GM10847 (cell line): ENCODE data around the gene MFSD6.
A peak's percentile ranks its signal among the peaks of the same experiment; 100 is the strongest.

ENCODE experiments used
- POLR2A ChIP-seq: IDR thresholded peaks from 2 replicates; pipeline ENCODE4 v1.6.1; 2011; ENCODE audit not compliant: insufficient read length; ENCODE audit errors: extremely low read depth

The MFSD6 gene

DNA sequence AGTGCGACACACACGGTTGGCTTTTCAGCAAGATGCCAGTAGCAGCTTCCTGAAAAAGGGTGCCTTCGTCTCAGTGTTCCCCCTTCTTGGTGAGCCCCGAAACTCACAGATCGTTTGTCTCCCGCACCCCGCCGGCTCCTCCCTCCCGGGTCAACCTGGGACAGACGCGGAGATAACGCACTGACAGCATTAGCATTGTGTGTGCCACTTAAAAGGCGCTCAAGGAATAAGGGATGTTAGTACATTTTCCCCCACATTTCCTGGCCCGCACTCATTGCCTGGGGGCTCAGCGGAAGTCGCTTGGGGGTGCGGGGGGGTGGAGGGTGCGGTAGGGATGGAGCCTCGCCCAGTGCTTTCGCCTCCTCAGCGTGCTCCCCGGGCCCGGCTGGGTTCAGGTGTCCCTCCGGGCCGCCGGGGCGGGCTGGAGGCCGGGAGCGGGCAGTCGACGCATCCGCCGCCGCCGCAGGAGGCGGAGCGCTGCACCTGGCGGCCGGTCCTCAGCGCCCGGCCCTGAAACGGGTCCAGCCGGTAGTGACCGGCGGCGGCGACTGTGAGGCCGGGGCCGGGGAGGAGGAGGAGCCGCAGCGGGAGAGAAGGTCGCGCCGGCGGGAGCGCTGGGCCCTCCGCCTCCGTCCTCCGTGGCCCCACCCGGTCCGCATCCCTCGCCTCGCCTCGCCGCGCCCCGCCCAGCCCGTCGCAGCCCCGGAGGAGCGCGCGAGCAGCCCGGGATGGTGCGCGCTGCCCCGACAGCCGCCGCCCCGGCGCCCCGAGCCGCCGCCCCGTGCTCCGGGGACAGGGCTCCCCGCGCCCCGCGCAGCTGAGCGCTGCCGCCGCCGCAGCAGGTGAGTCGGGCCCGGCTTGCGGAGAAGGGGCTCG is at the start of gene MFSD6:
TSS of gene MFSD6 (plus strand) at position 694 of the 876 bp plus-strand sequence. CDS start 27,675 bp downstream, outside the sequence.
- peak; percentile 22 for TF ChIP-seq POLR2A

DNA sequence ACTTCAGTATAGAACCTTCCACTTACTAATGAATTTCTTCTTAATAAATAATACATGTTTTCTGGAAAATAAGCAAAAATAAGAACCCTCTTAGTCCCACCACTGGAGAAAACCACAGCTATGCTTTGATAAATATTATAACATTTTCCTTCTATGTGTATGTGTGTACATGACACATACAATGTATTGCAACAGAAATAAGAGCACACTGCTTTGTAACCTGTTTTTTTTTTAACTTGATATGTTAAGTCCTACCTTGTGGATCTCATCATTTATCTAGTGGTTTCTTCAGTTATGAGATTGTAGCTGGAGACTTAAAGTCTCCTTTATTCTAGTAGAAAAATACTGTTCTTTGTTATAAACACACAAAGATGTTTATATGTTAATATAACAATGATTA is 47.6 kb upstream of the MFSD6 start:
- TF ChIP-seq POLR2A = no peak

DNA sequence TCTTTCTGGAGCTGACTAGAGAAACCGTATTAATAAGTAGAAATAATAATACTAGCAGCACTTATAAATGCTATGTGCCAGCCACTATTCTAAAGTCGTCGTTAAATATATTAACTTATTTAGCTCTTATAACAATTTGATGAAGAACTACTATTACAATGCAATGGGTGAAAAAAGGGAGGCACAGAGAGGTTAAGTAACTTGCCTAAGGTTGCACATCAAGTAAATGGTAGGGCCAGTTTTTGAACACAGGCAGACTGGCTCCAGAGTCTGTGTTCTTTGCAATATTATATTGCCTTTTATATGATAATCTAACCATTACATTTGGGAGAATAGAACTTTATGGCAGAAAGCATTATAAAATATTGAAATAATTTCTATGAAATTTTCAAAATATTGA is 47.2 kb upstream of the MFSD6 start:
- no peak for TF ChIP-seq POLR2A

DNA sequence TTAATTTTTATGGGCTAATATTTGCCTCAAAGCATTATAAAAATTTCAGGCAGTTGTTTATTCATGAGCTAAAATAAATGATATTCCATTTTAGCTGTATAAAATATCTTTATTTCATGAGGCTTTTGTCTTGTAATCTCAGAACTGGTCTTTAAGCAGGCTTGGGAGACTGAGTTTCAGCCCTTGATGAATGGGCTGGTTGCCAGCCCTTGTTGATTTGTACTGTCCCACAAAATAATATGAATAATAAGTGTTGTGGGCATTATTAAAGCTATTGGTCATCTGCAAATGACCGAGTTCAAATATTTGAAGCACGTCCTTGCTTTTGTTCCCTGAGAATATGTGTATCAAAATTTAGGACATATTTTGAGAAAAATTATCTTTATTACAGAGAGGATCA is 46.6 kb upstream of the MFSD6 start:
- TF ChIP-seq POLR2A = no peak

DNA sequence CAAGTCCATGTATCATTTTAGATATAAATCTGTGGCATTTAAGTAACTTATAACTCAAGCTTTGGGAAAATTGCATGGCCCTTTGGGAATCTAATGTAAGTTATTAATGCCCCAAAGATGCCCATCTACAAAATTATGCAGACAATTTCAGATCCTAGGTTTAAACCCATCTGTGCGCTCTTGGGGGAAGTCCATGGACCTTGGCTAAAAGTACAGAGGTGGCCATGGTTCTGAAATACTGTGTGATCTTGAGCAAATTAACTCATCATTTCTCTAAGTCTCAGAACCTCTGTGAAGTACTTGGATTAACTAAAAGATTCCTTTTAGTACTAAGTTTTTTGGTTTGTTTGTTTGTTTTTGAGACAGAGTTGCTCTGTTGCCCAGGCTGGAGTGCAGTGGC is 45.3 kb upstream of the MFSD6 start:
- TF ChIP-seq POLR2A = no peak

DNA sequence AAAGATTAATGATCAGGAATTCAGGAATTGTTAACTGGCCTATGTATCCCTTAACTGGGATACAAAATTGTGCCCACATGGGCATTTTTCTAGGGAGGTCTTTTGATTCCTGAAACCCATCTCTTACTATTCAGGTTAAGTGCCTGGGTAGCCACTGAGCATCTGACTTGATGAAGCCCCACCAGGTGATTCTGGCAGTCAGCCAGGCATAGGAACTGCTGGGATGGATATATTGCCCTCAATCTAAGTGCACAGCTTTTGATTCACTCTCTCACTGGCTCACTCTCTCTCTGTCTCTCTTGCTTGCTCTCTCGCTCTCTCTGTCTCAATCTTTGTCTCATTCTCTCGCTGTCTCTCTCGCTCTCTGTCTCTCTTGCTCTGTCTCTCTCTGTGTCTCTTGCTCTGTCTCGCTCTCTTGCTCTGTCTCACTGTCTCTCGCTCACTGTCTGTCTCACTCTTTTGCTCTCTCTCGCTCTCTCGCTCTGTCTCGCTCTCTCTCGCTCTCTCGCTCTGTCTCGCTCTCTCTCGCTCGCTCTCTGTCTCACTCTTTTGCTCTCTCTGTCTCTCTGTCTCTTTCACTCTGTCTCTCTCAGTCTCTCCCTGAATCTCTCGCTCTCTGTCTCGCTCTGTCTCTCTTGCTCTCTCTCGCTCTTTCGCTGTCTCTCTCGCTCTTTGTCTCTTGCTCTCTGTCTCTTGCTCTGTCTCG is 42.5 kb upstream of the MFSD6 start:
- TF ChIP-seq POLR2A = no peak

DNA sequence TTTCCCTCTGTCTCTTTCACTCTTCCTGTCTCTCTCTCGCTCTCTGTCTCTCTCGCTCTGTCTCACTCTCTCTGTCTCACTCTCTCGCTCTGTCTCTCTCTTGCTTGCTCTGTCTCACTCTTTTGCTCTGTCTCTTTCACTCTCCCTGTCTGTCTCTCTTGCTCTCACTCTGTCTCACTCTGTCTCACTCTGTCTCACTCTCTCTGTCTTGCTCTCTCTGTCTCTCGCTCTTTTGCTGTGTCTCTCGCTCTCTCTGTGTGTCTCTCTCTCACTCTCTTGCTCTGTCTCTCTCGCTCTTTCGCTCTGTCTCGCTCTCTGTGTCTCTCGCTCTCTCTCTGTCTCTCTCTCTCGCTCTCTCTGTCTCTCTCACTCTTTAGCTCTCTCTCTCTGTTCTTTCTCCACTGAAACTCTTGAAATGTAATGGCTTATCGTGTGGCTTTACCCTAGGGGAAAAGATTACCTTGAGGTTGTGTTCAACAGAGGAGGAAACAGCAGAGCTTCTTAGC is 41.9 kb upstream of the MFSD6 start:
- TF ChIP-seq POLR2A = no peak

DNA sequence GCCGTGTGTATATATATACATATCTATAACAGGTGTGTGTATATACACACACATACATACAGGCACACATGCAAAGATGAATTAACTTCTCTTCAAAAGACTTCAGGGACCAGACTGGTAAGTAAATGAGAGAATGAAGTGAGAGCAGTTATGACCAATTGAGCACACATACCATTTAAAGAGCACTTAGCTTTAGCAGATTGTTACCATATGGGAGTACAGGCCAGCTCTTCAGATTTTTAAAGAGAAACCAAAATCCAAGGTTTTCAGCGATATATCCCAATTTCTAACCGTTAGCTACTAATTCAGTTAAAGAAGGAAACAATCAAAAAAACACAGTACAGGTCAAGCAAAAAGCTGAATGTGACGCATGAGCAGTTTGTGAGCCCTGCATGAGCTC is 41.1 kb upstream of the MFSD6 start:
- TF ChIP-seq POLR2A = no peak

DNA sequence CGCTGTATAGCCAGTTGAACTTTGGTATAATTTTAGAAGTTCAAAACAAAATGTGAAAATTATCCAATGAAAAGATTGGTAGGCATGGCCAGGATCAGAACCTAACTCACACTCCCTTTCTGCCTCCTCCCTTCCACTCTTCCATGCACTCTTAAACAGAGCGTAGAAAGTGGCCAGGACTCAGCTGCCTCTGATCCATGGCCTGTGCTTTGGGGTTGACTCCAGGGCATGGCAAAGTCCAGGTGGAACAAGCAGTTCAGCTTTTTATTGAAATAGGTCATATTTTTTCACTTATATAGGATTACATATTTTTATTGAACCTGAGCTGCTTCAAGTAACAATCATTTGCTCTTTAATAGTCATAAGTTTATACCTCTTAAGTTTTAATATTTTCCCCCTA is 38.5 kb upstream of the MFSD6 start:
- no peak for TF ChIP-seq POLR2A

DNA sequence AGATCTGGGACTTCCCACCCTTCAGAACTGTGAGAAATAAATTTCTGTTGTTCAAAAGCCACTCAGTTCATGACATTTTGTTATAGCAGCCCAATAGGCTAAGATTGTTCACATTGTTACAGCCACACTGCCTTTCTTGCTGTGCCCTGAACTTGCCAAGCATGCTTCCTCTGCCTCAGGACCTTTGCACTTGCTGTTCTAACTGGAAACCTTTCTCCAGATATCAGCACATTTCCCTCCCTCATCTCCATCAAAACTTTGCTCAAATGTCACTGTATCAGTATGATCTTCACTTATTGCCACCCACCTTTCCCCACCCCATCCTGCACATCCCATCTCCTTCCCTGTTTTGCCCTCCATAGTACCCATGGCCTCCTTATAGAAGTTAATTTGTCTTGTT is 32.1 kb upstream of the MFSD6 start:
- no peak for TF ChIP-seq POLR2A

DNA sequence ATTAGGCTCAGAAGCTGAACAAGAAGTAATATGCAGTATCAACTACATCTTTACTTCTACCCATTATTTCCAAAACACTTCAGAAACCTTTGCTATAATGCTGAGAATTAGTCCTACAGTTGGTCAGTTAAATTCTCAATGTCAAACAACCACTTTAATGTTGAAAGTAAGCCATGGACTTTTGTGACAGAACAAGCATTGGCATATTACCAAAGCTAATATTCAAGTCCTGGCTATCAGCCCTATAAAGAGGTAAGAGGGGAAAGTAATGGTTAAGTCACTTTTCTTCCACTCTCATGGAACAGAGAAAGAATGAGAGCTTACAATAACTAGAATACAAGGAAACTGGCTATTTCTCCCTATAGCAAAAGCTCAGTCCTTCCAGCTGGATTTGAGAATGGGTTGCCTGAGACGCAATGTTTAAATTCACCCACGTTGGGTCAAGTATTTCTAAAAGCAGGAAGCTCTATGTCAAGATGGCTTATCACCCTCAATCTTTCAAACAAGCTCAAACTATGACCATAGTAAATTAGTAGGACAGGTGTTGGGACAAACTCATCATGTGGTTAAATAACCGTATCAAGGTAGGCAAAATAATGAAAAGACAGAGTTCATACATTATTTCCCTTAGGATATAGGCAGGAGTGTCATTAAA is 31.4 kb upstream of the MFSD6 start:
- TF ChIP-seq POLR2A = no peak

DNA sequence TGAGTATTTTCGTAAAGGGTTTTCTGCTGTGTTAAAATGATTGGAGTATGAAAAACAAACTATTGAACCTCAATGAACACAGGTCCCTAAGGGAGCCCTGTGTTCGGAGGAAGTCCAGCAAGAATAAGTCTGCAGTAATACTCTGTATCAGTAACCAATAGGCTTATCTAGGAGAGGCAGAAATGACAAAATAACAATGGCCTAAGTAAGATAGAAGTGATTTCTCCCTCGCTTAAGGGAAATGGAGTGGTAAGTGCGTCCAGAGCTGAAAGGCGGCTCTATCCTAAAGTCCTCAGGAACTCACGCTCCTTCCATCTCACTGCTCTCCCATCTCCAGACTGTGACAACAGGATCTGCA is 29.3 kb upstream of the MFSD6 start:
- TF ChIP-seq POLR2A = no peak

DNA sequence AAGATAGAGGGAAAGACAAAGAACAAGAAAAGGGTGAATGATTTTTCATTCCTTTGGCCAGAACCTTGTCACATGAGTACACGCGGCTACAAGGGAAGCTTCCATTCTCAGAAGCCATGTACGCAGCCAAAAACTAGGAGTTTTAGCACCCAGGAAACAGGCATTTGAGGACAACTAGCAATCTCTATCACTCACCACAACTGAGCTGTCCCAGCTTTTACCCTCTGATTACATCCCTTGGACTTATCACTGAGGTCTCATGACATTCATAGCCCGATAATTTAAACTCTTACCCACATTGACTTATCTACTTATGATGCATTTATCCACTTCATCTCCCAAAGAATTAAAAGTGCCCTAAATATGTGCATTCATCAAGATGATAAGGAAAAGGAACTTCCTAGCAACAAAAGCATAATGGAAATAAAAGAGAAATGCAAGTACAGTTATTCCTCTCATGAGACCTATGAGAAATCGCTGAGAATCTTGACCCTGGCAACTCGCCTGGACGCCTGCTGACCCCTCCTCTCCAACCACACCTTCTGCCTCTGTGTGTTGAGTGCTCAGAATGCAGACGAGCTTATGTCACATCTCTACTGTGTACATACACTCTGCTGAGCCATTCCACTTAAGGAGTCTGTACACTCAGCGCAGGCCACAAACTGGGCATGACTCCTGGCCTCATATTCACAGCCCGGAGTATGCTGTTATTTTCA is 28.7 kb upstream of the MFSD6 start:
- TF ChIP-seq POLR2A = no peak

DNA sequence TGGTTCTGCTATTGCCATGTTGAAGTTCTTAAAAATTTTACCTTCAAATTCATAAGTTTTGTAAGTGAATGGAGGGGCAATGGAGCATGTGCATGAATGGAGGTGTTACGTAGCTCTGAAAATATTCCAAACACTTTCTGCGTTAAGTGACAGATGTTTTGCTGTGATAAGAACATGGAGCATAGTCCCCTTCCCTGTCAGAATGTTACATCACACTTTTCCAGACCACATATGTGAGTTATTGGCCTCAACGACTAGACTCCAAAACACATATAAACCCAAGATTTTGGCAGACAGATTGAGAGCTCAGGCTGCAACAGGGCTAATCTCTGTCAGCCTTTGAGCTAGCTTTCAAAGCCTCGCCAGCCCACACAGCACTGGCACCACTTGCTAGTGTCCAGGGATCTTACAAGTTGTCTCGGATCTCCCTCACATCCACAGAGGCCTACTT is 27.2 kb upstream of the MFSD6 start:
- no peak for TF ChIP-seq POLR2A

DNA sequence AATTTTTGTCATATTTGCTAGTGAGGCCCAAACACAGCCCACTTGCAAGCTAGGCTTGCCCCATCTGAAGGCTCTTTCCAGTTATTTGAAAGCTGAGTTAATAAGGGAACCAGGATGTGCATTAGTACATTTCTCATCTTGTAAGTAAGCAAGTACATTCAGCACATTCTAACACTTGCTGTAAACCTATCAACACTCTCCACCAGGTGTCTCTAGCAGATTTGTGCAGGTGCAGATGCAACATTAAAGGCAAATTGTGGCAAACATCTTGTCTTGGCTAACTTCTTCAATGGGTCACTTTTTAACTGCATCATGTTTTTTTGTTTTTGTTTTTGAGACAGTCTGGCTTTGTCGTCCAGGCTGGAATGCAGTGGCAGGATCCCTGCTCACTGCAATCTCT is 25.3 kb upstream of the MFSD6 start:
- no peak for TF ChIP-seq POLR2A
